ENCODE results near the gene CANX.
"Not testable (repeated sequence)": the region's sequence is repeated elsewhere in the genome, so short reads cannot be mapped to it uniquely, and the experiment has no call there.

The CANX gene, protein sequence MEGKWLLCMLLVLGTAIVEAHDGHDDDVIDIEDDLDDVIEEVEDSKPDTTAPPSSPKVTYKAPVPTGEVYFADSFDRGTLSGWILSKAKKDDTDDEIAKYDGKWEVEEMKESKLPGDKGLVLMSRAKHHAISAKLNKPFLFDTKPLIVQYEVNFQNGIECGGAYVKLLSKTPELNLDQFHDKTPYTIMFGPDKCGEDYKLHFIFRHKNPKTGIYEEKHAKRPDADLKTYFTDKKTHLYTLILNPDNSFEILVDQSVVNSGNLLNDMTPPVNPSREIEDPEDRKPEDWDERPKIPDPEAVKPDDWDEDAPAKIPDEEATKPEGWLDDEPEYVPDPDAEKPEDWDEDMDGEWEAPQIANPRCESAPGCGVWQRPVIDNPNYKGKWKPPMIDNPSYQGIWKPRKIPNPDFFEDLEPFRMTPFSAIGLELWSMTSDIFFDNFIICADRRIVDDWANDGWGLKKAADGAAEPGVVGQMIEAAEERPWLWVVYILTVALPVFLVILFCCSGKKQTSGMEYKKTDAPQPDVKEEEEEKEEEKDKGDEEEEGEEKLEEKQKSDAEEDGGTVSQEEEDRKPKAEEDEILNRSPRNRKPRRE

DNA sequence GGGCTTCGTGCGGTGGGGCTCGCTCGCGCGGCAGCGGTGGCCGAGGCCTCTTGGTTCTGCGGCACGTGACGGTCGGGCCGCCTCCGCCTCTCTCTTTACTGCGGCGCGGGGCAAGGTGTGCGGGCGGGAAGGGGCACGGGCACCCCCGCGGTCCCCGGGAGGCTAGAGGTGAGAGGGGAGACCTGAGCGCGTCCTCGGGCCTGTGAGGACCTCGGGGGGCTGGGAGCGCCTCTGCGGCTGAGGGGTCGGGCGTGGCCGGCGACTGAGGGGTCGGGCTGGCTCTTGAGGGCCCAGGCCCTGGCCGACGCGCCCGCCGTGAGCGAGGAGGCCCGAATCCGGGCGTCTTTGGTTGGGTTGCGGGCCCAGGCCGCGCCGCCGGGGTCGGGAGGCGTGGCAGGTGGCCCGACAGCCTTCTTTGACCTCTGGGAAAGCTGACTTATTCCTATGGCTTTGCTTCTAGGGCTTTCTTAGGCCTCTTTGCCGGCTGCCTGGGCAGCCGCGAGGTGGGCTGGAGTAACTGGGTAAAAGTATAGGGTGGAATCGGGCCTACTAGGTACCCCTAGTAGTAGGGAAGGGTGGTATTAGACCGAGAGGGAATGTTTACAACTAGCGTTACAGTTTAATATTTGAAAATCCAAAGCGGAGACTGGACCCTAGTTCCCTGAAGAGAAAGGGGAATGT is at the start of gene CANX:
Gene CANX (plus strand): TSS at position 33 of the 681 bp plus-strand sequence. CDS start 6,715 bp downstream, outside the sequence.
- peak within 1 kb of the TSS; percentile 96 for H3K27ac ChIP-seq (ENCODE audit: low read depth, low read length)
- no peaks in the 10 kb centered on the region for H3K27me3 ChIP-seq (ENCODE audit: control insufficient read depth in 1 of 2, insufficient read depth in 2 of 2, low read length in 2 of 2)
- H3K36me3 ChIP-seq (ENCODE audit: control insufficient read depth in 1 of 2, insufficient read depth in 2 of 2, low read length in 2 of 2), result peaks cover 0 to 11% of the 10 kb centered on the region in 2 donors
- H3K4me1 ChIP-seq (ENCODE audit: control insufficient read depth in 1 of 2, insufficient read depth in 2 of 2, low read length in 2 of 2), result peaks cover 15 to 19% of the 10 kb centered on the region in 2 donors
- peak within 1 kb of the TSS; percentile 89 to 97 for H3K4me3 ChIP-seq (ENCODE audit: low read depth in 1 of 2, low read length in 2 of 2)
- H3K9me3 ChIP-seq (ENCODE audit: control insufficient read depth in 1 of 2, low read length in 2 of 2), result no peaks in the 10 kb centered on the region
- H3K9ac ChIP-seq (ENCODE audit: low read depth in 1 of 2, low read length in 2 of 2), result peak within 1 kb of the TSS; percentile 95 to 99

DNA sequence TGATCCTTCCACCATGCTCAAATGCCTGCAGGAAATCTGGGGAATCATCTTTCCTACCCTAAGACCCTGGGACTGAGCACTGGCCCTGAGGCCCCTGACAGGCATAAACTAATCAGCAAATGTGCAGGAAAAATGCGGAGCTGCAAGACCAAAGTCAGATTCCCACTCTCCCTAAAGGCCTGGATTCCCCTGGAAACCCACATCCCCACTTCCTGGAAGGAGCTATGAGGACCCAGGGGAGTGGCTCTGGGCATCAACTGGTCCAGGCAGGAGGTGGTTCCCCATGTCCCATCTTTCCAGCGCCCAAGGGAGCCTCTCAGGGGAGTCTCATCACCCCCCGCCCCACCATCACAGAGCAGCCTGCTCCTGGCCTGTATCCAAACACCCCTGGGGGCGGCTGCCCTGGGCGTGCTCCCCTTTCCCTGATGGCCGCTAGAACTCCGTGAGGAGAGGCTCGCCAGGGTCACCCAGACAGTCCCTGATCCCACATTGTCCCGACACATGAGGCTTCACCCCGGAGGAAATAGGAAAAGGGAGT is 49.5 kb upstream of the CANX start:
- H3K4me3 ChIP-seq (ENCODE audit: low read depth in 1 of 2, low read length in 2 of 2); H3K36me3 ChIP-seq (ENCODE audit: control insufficient read depth in 1 of 2, insufficient read depth in 2 of 2, low read length in 2 of 2); H3K27me3 ChIP-seq (ENCODE audit: control insufficient read depth in 1 of 2, insufficient read depth in 2 of 2, low read length in 2 of 2); H3K27ac ChIP-seq (ENCODE audit: low read depth, low read length); H3K9me3 ChIP-seq (ENCODE audit: control insufficient read depth in 1 of 2, low read length in 2 of 2); H3K9ac ChIP-seq (ENCODE audit: low read depth in 1 of 2, low read length in 2 of 2); H3K4me1 ChIP-seq (ENCODE audit: control insufficient read depth in 1 of 2, insufficient read depth in 2 of 2, low read length in 2 of 2): not testable (repeated sequence)

DNA sequence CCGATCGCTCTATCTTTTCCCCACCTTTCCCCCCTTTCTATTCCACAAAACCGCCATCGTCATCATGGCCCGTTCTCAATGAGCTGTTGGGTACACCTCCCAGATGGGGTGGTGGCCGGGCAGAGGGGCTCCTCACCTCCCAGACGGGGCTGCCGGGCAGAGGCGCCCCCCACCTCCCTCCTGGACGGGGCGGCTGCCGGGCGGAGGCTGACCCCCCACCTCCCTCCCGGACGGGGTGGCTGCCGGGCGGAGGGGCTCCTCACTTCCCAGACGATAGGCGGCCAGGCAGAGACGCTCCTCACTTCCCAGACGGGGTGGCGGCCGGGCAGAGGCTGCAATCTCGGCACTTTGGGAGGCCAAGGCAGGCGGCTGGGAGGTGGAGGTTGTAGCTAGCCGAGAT is 48.5 kb upstream of the CANX start:
- not testable (repeated sequence) for H3K4me1 ChIP-seq (ENCODE audit: control insufficient read depth in 1 of 2, insufficient read depth in 2 of 2, low read length in 2 of 2); H3K27me3 ChIP-seq (ENCODE audit: control insufficient read depth in 1 of 2, insufficient read depth in 2 of 2, low read length in 2 of 2); H3K4me3 ChIP-seq (ENCODE audit: low read depth in 1 of 2, low read length in 2 of 2); H3K9me3 ChIP-seq (ENCODE audit: control insufficient read depth in 1 of 2, low read length in 2 of 2); H3K27ac ChIP-seq (ENCODE audit: low read depth, low read length); H3K36me3 ChIP-seq (ENCODE audit: control insufficient read depth in 1 of 2, insufficient read depth in 2 of 2, low read length in 2 of 2); H3K9ac ChIP-seq (ENCODE audit: low read depth in 1 of 2, low read length in 2 of 2)

DNA sequence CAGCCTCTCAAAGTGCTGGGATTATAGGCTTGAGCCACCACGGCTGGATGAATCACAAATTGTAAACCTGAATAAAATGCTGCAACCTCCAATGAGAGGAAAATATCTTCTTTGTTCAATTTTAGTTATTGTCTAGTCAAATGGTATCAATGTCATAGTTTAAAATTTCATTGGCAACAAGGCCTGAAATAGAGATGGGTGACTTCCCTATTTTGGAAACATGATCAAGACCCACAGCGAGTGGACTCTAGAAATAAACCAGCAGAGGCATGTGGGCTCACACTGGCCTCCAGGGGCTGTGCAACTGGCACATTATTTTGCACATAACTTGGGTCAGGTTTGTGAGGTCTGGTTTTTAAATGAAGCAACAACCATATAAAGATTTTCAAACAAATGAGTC is 45.6 kb upstream of the CANX start:
- H3K9me3 ChIP-seq (ENCODE audit: control insufficient read depth in 1 of 2, low read length in 2 of 2); H3K27me3 ChIP-seq (ENCODE audit: control insufficient read depth in 1 of 2, insufficient read depth in 2 of 2, low read length in 2 of 2); H3K27ac ChIP-seq (ENCODE audit: low read depth, low read length); H3K36me3 ChIP-seq (ENCODE audit: control insufficient read depth in 1 of 2, insufficient read depth in 2 of 2, low read length in 2 of 2); H3K9ac ChIP-seq (ENCODE audit: low read depth in 1 of 2, low read length in 2 of 2); H3K4me1 ChIP-seq (ENCODE audit: control insufficient read depth in 1 of 2, insufficient read depth in 2 of 2, low read length in 2 of 2); H3K4me3 ChIP-seq (ENCODE audit: low read depth in 1 of 2, low read length in 2 of 2): not testable (repeated sequence)

DNA sequence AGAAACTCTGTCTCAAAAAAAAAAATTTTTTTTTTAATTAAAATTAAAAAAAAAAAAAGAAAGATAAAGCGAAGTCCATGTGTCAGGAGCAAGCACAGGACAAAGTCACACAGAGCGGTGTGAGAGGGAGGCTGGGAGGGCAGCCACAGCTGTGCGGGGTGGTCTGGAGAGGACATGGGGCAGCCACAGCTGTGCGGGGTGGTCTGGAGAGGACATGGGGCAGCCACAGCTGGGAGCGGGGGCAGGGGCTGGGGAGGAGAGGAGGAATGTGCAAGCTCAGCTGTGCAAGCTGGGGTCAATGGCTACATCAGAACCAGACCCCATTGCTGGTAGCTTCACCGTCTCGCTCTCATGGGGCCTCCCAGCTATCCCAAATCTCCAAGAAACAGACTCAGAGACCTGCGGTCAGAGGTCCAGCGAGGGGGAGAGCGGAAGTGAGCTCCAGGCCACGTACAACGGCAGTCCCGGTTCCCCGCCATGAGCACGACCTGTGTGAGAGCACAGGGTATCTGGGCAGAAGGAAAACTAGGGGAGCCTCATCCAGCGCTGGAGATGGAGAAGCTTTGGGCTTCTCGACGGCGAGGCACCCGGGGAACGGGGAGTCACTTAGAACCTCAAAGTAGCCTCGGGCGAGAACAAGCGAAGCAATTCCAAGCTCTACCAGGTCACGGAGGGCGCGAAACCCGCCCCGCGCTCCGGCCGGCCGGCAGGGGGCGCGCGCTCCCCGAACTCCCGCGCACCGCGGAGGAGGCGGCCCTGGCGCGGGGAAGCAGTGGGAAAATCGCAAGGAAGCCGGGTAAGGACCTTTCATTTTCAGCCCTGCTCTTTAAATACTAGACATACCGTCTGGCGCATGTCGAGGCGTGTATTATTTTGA is 41.2 kb upstream of the CANX start:
- H3K9ac ChIP-seq (ENCODE audit: low read depth in 1 of 2, low read length in 2 of 2); H3K27me3 ChIP-seq (ENCODE audit: control insufficient read depth in 1 of 2, insufficient read depth in 2 of 2, low read length in 2 of 2); H3K27ac ChIP-seq (ENCODE audit: low read depth, low read length); H3K4me1 ChIP-seq (ENCODE audit: control insufficient read depth in 1 of 2, insufficient read depth in 2 of 2, low read length in 2 of 2); H3K36me3 ChIP-seq (ENCODE audit: control insufficient read depth in 1 of 2, insufficient read depth in 2 of 2, low read length in 2 of 2); H3K9me3 ChIP-seq (ENCODE audit: control insufficient read depth in 1 of 2, low read length in 2 of 2): not testable (repeated sequence)
- H3K4me3 ChIP-seq (ENCODE audit: low read depth in 1 of 2, low read length in 2 of 2), result peak overlapping the region in 1 of 2 donors; percentile 50

DNA sequence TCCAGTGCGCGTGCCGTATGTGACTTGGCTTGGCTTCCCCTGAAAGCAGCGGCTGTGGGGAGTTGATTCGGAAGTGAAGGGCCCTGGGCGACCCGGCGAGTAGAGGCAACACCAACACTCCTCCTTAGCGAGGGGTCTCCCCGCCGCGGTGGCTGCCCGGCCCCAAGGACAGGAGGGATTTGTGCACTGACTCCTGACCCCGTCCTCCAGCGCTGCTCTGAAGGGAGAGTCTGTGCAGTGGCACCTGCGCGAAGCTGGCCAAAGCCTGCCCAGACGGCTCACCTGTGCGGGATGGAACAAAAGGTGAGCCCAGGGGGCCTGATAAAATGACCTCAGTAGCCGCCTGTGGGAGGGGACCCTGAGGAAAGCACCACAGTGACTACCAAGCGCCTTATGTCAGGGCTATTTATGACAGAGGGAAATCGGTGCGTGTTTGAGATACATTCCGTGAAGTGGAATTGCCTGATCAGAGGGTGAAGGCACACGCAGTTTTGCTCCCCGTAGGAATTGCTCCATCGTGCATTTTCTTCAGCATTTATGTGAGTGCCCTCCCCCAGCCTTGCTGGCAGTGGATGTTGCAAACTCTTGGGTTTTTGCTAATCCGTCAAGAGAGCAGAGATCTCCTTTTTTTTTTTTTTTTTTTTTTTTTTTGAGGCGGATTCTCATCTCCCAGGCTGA is 40.4 kb upstream of the CANX start:
- not testable (repeated sequence) for H3K4me1 ChIP-seq (ENCODE audit: control insufficient read depth in 1 of 2, insufficient read depth in 2 of 2, low read length in 2 of 2); H3K9me3 ChIP-seq (ENCODE audit: control insufficient read depth in 1 of 2, low read length in 2 of 2); H3K27ac ChIP-seq (ENCODE audit: low read depth, low read length); H3K36me3 ChIP-seq (ENCODE audit: control insufficient read depth in 1 of 2, insufficient read depth in 2 of 2, low read length in 2 of 2); H3K27me3 ChIP-seq (ENCODE audit: control insufficient read depth in 1 of 2, insufficient read depth in 2 of 2, low read length in 2 of 2)
- peak overlapping the region; percentile 66 to 73 for H3K4me3 ChIP-seq (ENCODE audit: low read depth in 1 of 2, low read length in 2 of 2)
- H3K9ac ChIP-seq (ENCODE audit: low read depth in 1 of 2, low read length in 2 of 2), result peak overlapping the region; percentile 31 to 58

DNA sequence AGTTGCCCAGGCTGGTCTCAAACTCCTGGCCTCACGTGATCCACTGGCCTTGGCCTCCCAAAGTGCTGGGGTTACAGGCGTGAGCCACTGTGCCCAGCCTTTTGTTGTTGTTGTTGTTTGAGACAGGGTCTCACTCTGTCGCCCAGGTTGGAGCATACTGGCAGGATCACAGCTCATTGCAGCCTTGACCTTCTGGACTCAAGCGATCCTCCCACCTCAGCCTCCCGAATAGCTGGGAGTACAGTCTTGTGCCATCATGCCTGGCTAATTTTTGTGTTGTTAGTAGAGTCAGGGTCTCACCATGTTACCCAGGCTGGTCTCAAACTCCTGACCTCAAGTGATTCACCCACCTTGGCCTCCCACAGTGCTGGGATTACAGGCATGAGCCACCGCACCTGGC is 37.1 kb upstream of the CANX start:
- peaks cover 12 to 19% of the 10 kb centered on the region in 2 donors for H3K36me3 ChIP-seq (ENCODE audit: control insufficient read depth in 1 of 2, insufficient read depth in 2 of 2, low read length in 2 of 2)
- not testable (repeated sequence) for H3K4me3 ChIP-seq (ENCODE audit: low read depth in 1 of 2, low read length in 2 of 2); H3K9me3 ChIP-seq (ENCODE audit: control insufficient read depth in 1 of 2, low read length in 2 of 2); H3K27ac ChIP-seq (ENCODE audit: low read depth, low read length); H3K4me1 ChIP-seq (ENCODE audit: control insufficient read depth in 1 of 2, insufficient read depth in 2 of 2, low read length in 2 of 2); H3K9ac ChIP-seq (ENCODE audit: low read depth in 1 of 2, low read length in 2 of 2); H3K27me3 ChIP-seq (ENCODE audit: control insufficient read depth in 1 of 2, insufficient read depth in 2 of 2, low read length in 2 of 2)

DNA sequence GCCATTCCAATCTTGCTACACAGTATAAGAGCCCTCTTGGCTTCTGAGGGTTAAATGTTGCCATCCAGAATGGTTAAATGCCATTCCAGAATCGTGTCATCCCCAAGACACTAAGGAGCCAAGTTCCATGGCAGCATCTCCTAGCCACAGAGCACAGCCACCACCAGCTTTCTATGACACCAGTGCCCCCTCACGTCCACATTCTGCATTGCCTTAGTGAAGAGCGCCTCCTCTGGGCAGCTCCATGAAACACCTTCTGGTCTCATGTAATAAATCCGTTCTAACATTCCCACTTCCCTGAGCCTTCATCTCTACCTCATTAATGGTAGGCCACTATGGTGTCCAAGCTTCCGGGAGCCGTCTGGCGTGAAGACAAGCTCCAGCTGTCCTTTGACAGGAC is 30.4 kb upstream of the CANX start:
- Histone ChIP-seq H3K36me3 (ENCODE audit: control insufficient read depth in 1 of 2, insufficient read depth in 2 of 2, low read length in 2 of 2) (peaks cover 12 to 22% of the 10 kb centered on the region in 2 donors), H3K4me1 (ENCODE audit: control insufficient read depth in 1 of 2, insufficient read depth in 2 of 2, low read length in 2 of 2) (no peaks in the 10 kb centered on the region), H3K27ac (ENCODE audit: low read depth, low read length) (no peak overlapping the region), H3K27me3 (ENCODE audit: control insufficient read depth in 1 of 2, insufficient read depth in 2 of 2, low read length in 2 of 2) (no peaks in the 10 kb centered on the region), H3K9ac (ENCODE audit: low read depth in 1 of 2, low read length in 2 of 2) (no peak overlapping the region), H3K4me3 (ENCODE audit: low read depth in 1 of 2, low read length in 2 of 2) (no peak overlapping the region), H3K9me3 (ENCODE audit: control insufficient read depth in 1 of 2, low read length in 2 of 2) (no peaks in the 10 kb centered on the region)

DNA sequence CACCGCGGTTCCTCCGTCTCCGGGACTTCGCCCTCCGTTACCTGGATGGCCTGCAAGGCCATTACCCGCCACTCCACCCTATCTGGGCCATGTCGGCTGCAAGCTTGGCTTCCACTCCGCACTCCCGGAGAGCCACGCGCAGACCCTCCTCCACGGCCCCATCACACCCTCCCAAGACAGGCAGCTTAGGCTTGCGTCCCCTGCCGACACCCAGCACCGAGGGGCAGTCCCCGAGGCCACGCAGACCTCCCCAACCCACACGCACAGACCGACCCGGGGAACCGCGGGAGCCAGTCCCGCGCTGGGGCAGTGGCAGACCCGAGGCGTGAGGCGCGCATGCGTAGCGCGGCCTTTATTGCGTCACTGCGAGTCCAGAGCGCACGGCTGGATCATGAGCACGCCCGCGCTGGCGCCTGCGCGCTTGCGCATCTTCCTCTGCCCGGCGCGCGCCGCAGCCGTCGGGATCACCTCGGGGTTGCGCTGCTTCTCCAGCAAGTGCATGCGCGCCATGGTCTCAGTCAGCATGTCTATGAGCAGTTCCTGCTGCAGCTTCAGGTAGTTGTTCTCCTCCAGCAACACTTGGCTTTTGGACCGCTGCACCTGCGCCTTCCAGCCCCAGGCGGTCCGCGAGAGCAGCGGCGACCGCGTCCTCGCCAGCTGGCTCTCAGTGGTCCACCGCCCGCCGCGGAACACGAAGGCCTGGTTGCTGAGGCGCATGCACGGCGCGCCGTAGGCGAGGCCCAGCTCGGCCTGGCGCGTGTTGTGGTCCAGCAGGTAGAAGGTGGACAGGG is 20.3 kb upstream of the CANX start:
- Histone ChIP-seq H3K27me3 (ENCODE audit: control insufficient read depth in 1 of 2, insufficient read depth in 2 of 2, low read length in 2 of 2) (no peaks in the 10 kb centered on the region), H3K36me3 (ENCODE audit: control insufficient read depth in 1 of 2, insufficient read depth in 2 of 2, low read length in 2 of 2) (no peaks in the 10 kb centered on the region), H3K9me3 (ENCODE audit: control insufficient read depth in 1 of 2, low read length in 2 of 2) (no peaks in the 10 kb centered on the region), H3K4me1 (ENCODE audit: control insufficient read depth in 1 of 2, insufficient read depth in 2 of 2, low read length in 2 of 2) (peaks cover 17 to 23% of the 10 kb centered on the region in 2 donors), H3K9ac (ENCODE audit: low read depth in 1 of 2, low read length in 2 of 2) (peak overlapping the region; percentile 83 to 98), H3K4me3 (ENCODE audit: low read depth in 1 of 2, low read length in 2 of 2) (peak overlapping the region; percentile 89 to 90), H3K27ac (ENCODE audit: low read depth, low read length) (peak overlapping the region; percentile 98)

All from duodenal mucosa (tissue), 2 donors.